Esophagus (tissue), 2 donors: ENCODE measurements around the gene XRRA1. TPM values are rescaled to one million over a fixed set of nuclear protein-coding genes. Genes with fewer than 3 reads are reported as not detected.

ENCODE experiments used
- H3K27ac ChIP-seq, 2 donors: one replicate each; pipeline ENCODE4 v1.5.1; 2013; ENCODE audit warnings: low read depth in 2 of 2, mild to moderate bottlenecking in 2 of 2, inconsistent platforms in 1 of 2, low read length in 1 of 2, moderate library complexity in 1 of 2
- H3K27me3 ChIP-seq, 2 donors: one replicate each; pipeline ENCODE4 v1.6.1; 2013; ENCODE audit warnings: low read length in 2 of 2, control low read depth in 1 of 2, mild to moderate bottlenecking in 1 of 2; ENCODE audit not compliant: insufficient read depth in 2 of 2, control insufficient read depth in 1 of 2
- H3K36me3 ChIP-seq, 2 donors: one replicate each; pipeline ENCODE4 v1.6.1; 2013; ENCODE audit warnings: low read length in 1 of 2; ENCODE audit not compliant: control insufficient read depth in 2 of 2, insufficient read depth in 2 of 2
- H3K4me1 ChIP-seq, 2 donors: one replicate each; pipeline ENCODE4 v1.6.1; 2013; ENCODE audit warnings: low read length in 1 of 2; ENCODE audit not compliant: control insufficient read depth in 2 of 2, insufficient read depth in 2 of 2
- H3K4me3 ChIP-seq, 2 donors: one replicate each; pipeline ENCODE4 v1.5.1; 2013; ENCODE audit warnings: low read length in 2 of 2, mild to moderate bottlenecking in 2 of 2, low read depth in 1 of 2, moderate library complexity in 1 of 2
- H3K9me3 ChIP-seq, 2 donors: one replicate each; pipeline ENCODE4 v1.6.1; 2013; ENCODE audit warnings: mild to moderate bottlenecking in 2 of 2, low read depth in 1 of 2, low read length in 1 of 2, moderate library complexity in 1 of 2; ENCODE audit not compliant: control insufficient read depth in 2 of 2, insufficient read depth in 1 of 2
- WGBS, 2 donors: extraction: QIAGEN DNeasy Blood & Tissue Kit; methylation state at CpG; one replicate each; pipeline ENCODE4 v1.1.7; 2013; 5-methylcytosine and 5-hydroxymethylcytosine counted together
- polyA plus RNA-seq, 2 donors: library from polyadenylated mRNA; stranded (reverse); fragments of 200-250 nt; gene quantifications; one replicate each; pipeline ENCODE4 v1.2.3, GENCODE V29; 2013
- donor health status: healthy with polysubstance abuse.
- donor health status: Bipolar disorder and iron deficiency.

Gene XRRA1
- polyA plus RNA-seq, 2 donors, result 0.74 to 1.3 TPM

DNA sequence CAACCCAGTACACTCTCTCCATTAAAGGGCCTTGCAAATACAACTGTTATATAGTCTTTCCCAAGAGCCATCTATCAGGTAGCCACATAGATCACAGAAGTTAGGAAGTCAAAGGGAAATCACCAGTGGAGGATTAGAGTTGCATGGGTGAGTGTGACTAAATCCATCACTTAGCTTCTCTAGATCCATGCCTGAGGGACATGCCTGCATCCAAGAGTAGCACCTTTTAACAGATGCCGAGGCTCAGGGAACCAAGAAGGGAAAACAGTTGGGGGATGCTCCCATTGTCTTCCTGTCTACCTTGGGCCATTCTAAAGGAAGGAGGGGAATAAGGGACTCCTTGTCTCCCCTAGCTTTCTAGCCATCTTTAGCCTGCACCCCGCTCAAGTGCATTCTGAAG is 77.9 kb downstream of the XRRA1 start:
- Histone ChIP-seq H3K4me1 (no peaks in the 10 kb centered on the region), H3K27me3 (no peaks in the 10 kb centered on the region), H3K27ac (no peak overlapping the region), H3K36me3 (peaks cover 12 to 17% of the 10 kb centered on the region in 2 donors), H3K4me3 (no peak overlapping the region), H3K9me3 (peaks cover 12 to 28% of the 10 kb centered on the region in 2 donors)
- 97 to 98% methylated on average over 2 of the region's 2 CpGs for WGBS, 2 donors

- Histone ChIP-seq H3K27ac (no peak overlapping the region), H3K36me3 (peaks cover 12 to 17% of the 10 kb centered on the region in 2 donors)
These were observed 78.4 kb downstream of the XRRA1 start for GRCh38 chr11:74870485-74870884.

GRCh38 chr11:74866557-74866956 is 82.3 kb downstream of the XRRA1 start:
- Histone ChIP-seq H3K27me3 (no peaks in the 10 kb centered on the region), H3K9me3 (peaks cover 18 to 42% of the 10 kb centered on the region in 2 donors), H3K36me3 (peaks cover 12 to 23% of the 10 kb centered on the region in 2 donors)

More at GRCh38 chr11:74870485-74870884, 78.4 kb downstream of the XRRA1 start:
- no peak overlapping the region for H3K4me3 ChIP-seq
- peaks cover 0 to 3% of the 10 kb centered on the region in 2 donors for H3K4me1 ChIP-seq
- 91 to 100% methylated on average over 1 of the region's 1 CpG for WGBS, 2 donors
- peaks cover 16 to 32% of the 10 kb centered on the region in 2 donors for H3K9me3 ChIP-seq
- H3K27me3 ChIP-seq, result no peaks in the 10 kb centered on the region

DNA sequence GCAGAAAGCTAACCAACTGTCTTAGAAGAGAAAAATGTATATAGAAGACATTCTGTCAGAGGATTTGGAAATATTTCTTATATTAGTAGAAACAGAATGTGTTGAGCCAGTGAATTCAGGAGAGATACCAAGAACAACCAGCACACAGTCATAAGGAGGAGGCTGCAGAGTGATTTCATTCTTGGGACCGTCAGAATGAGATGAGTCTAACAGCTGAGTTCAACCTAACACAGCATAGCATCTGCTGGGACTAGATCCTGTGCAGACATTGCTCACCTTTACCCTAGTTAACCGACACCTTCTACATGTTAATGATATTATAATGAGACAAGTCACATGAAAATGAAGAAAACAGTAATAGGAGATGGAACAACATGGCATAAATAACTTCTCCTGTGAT is 85.5 kb downstream of the XRRA1 start:
- Histone ChIP-seq H3K4me3 (no peak overlapping the region), H3K36me3 (peaks cover 17% of the 10 kb centered on the region in 2 donors), H3K27me3 (no peaks in the 10 kb centered on the region), H3K4me1 (peaks cover 0 to 3% of the 10 kb centered on the region in 2 donors), H3K9me3 (peaks cover 13 to 31% of the 10 kb centered on the region in 2 donors), H3K27ac (no peak overlapping the region)
- WGBS, 2 donors, result 83 to 92% methylated on average over 2 of the region's 2 CpGs

More at GRCh38 chr11:74866557-74866956, 82.3 kb downstream of the XRRA1 start:
- H3K27ac ChIP-seq, result no peak overlapping the region
- H3K4me1 ChIP-seq, result peaks cover 0 to 3% of the 10 kb centered on the region in 2 donors
- no peak overlapping the region for H3K4me3 ChIP-seq

GRCh38 chr11:74860743-74861142 is 88.1 kb downstream of the XRRA1 start:
- no peak overlapping the region for H3K4me3 ChIP-seq
- H3K27ac ChIP-seq, result peak overlapping the region in 1 of 2 donors; percentile 20
- peaks cover 12 to 25% of the 10 kb centered on the region in 2 donors for H3K9me3 ChIP-seq

DNA sequence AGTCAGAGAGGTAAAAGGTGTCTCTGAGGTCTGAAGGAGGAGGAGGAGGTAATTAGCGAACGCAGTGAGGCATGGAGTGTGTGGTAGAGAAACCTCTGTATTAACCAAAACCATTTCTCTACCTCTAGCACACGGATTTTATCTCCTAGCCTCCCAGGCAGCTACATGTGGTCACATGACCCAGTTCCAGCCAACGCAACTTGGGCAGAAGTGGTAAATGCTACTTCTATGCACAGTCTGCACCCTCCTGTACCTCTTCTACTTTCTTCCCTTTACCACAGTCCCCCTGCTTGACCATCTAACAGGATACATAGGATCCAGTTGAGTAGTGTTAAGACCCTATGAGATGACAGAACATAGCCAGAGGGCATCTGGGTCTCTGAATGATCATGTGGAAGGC is 95.7 kb downstream of the XRRA1 start:
- H3K27me3 ChIP-seq, result no peaks in the 10 kb centered on the region
- 90 to 97% methylated on average over 4 of the region's 4 CpGs for WGBS, 2 donors
- peaks cover 0 to 3% of the 10 kb centered on the region in 2 donors for H3K4me1 ChIP-seq
- H3K9me3 ChIP-seq, result no peaks in the 10 kb centered on the region
- H3K36me3 ChIP-seq, result peaks cover 4 to 8% of the 10 kb centered on the region in 2 donors
- no peak overlapping the region for H3K4me3 ChIP-seq
- H3K27ac ChIP-seq, result no peak overlapping the region

More at GRCh38 chr11:74860743-74861142, 88.1 kb downstream of the XRRA1 start:
- no peaks in the 10 kb centered on the region for H3K27me3 ChIP-seq
- peaks cover 3% of the 10 kb centered on the region in 2 donors for H3K4me1 ChIP-seq
- H3K36me3 ChIP-seq, result peaks cover 17 to 22% of the 10 kb centered on the region in 2 donors

GRCh38 chr11:74849525-74850391 is 99.1 kb downstream of the XRRA1 start:
- Histone ChIP-seq H3K27me3 (no peaks in the 10 kb centered on the region), H3K4me1 (no peaks in the 10 kb centered on the region), H3K27ac (no peak overlapping the region), H3K9me3 (no peaks in the 10 kb centered on the region), H3K36me3 (peaks cover 4 to 12% of the 10 kb centered on the region in 2 donors), H3K4me3 (no peak overlapping the region)
- WGBS, 2 donors, result 75 to 80% methylated on average over 7 of the region's 7 CpGs

- WGBS, 2 donors, result 97 to 98% methylated on average over 6 of the region's 6 CpGs
- peaks cover 3 to 26% of the 10 kb centered on the region in 2 donors for H3K36me3 ChIP-seq
These were observed 101.0 kb downstream of the XRRA1 start for GRCh38 chr11:74847895-74848294.

GRCh38 chr11:74847395-74847794 is 101.5 kb downstream of the XRRA1 start:
- Histone ChIP-seq H3K27ac (no peak overlapping the region), H3K9me3 (no peaks in the 10 kb centered on the region), H3K4me3 (no peak overlapping the region), H3K36me3 (peaks cover 2 to 25% of the 10 kb centered on the region in 2 donors), H3K27me3 (no peaks in the 10 kb centered on the region), H3K4me1 (no peaks in the 10 kb centered on the region)
- 90 to 96% methylated on average over 1 of the region's 1 CpG for WGBS, 2 donors

More at GRCh38 chr11:74847895-74848294, 101.0 kb downstream of the XRRA1 start:
- Histone ChIP-seq H3K27me3 (no peaks in the 10 kb centered on the region), H3K9me3 (no peaks in the 10 kb centered on the region), H3K27ac (no peak overlapping the region), H3K4me3 (no peak overlapping the region), H3K4me1 (no peaks in the 10 kb centered on the region)
